Urothelium cell line (cell line): Measurements from ENCODE around the gene DDX49.
A peak's percentile ranks its signal among the peaks of the same experiment; 100 is the strongest.
"Not testable (repeated sequence)": the region's sequence is repeated elsewhere in the genome, so short reads cannot be mapped to it uniquely, and the experiment has no call there.

Experiments used
- DNase-seq: peaks from one replicate; pipeline ENCODE4 v3.0.0; 2011; ENCODE audit warnings: low spot score, mixed read lengths
- FAIRE-seq: peaks from 2 replicates; lab custom pipeline; 2011; peaks lifted over from hg19 to GRCh38; lab: Jason Lieb, UNC

Gene DDX49

GRCh38 chr19:18940769-18941627 lies 21.5 kb downstream of the DDX49 start, which contains the start of gene HOMER3:
Gene HOMER3 (minus strand): TSS chr19:18941217. CDS start chr19:18938982, 2,235 bp downstream.
- FAIRE-seq (no peak), DNase-seq (peak; percentile 83)

GRCh38 chr19:18941628-18942354 lies 22.3 kb downstream of the DDX49 start:
- FAIRE-seq (no peak), DNase-seq (no peak)

GRCh38 chr19:18942692-18943091 lies 23.2 kb downstream of the DDX49 start:
- DNase-seq (no peak), FAIRE-seq (no peak)

- FAIRE-seq = no peak
- no peak for DNase-seq
Observed at GRCh38 chr19:18943465-18943864, 23.9 kb downstream of the DDX49 start.

- FAIRE-seq (no peak), DNase-seq (no peak)
Observed at GRCh38 chr19:18945297-18945696, 25.8 kb downstream of the DDX49 start.

GRCh38 chr19:18946335-18946734 lies 26.8 kb downstream of the DDX49 start:
- FAIRE-seq = no peak
- no peak for DNase-seq

GRCh38 chr19:18946918-18947317 lies 27.4 kb downstream of the DDX49 start:
- DNase-seq (no peak), FAIRE-seq (no peak)

GRCh38 chr19:18948075-18948975 lies 28.8 kb downstream of the DDX49 start:
- FAIRE-seq = no peak
- DNase-seq = no peak

GRCh38 chr19:18948976-18949356 lies 29.5 kb downstream of the DDX49 start:
- FAIRE-seq (no peak), DNase-seq (no peak)

- DNase-seq = no peak
Observed at GRCh38 chr19:18949858-18950257, 30.3 kb downstream of the DDX49 start.

GRCh38 chr19:18951721-18952281 lies 32.3 kb downstream of the DDX49 start:
- FAIRE-seq = no peak
- no peak for DNase-seq

More at GRCh38 chr19:18949858-18950257, 30.3 kb downstream of the DDX49 start:
- FAIRE-seq = no peak

- FAIRE-seq, DNase-seq: not testable (repeated sequence)
Observed at GRCh38 chr19:18952364-18953003, 33.0 kb downstream of the DDX49 start.

GRCh38 chr19:18954094-18954493 lies 34.6 kb downstream of the DDX49 start:
- DNase-seq = no peak
- FAIRE-seq = no peak

- no peak for FAIRE-seq
- no peak for DNase-seq
Observed at GRCh38 chr19:18955042-18955441, 35.5 kb downstream of the DDX49 start.

- FAIRE-seq (no peak), DNase-seq (no peak)
Observed at GRCh38 chr19:18960370-18960769, 40.9 kb downstream of the DDX49 start.

- DNase-seq (no peak), FAIRE-seq (no peak)
Observed at GRCh38 chr19:18961767-18962620, 42.5 kb downstream of the DDX49 start.

- no peak for FAIRE-seq
- no peak for DNase-seq
Observed at GRCh38 chr19:18964121-18964520, 44.6 kb downstream of the DDX49 start.

GRCh38 chr19:18966307-18966706 lies 46.8 kb downstream of the DDX49 start:
- no peak for FAIRE-seq
- DNase-seq = no peak
